Dermis microvascular lymphatic vessel endothelial cell (primary cell): ENCODE results near the gene SMARCD1. TPM values are rescaled to one million over a fixed set of nuclear protein-coding genes. Genes with fewer than 3 reads are reported as not detected.

Experiments used
- DNase-seq, 2 donors: peaks; one replicate each; pipeline versions ENCODE4 v3.0.0 to v3.0.0-alpha.2; 2010; ENCODE audit warnings: low read depth in 2 of 2
- total RNA-seq: library from RNA; depleted of rRNA; stranded (reverse); fragments of >200 nt; gene quantifications from 2 replicates; pipeline ENCODE4 v1.2.1, GENCODE V29; 2014

SMARCD1 gene
- total RNA-seq, 1 donor from 2014 or later: 46.6 TPM

- DNase-seq: no peak
Observed at GRCh38 chr12:50104417-50105366, 19.6 kb downstream of the SMARCD1 start.

- DNase-seq: no peak
Observed at GRCh38 chr12:50105913-50106450, 20.8 kb downstream of the SMARCD1 start.

- no peak for DNase-seq
Observed at GRCh38 chr12:50106907-50107306, 21.8 kb downstream of the SMARCD1 start.

- DNase-seq: no peak
Observed at GRCh38 chr12:50107416-50108268, 22.5 kb downstream of the SMARCD1 start.

- no peak for DNase-seq
Observed at GRCh38 chr12:50109319-50109718, 24.2 kb downstream of the SMARCD1 start.

- DNase-seq: no peak
Observed at GRCh38 chr12:50110127-50110761, 25.1 kb downstream of the SMARCD1 start.

- no peak for DNase-seq
Observed at GRCh38 chr12:50110762-50111351, 25.7 kb downstream of the SMARCD1 start.

- DNase-seq: no peak
Observed at GRCh38 chr12:50111395-50111692, 26.2 kb downstream of the SMARCD1 start.

GRCh38 chr12:50111693-50112455 lies 26.7 kb downstream of the SMARCD1 start, which contains the start of gene COX14:
COX14 (plus strand) TSS chr12:50112236; CDS start chr12:50120044, 7,808 bp downstream.
- peak; percentile 99 to 100 for DNase-seq

- DNase-seq: no peak
Observed at GRCh38 chr12:50112456-50113218, 27.5 kb downstream of the SMARCD1 start.

- no peak for DNase-seq
Observed at GRCh38 chr12:50117057-50117622, 32.0 kb downstream of the SMARCD1 start.

- DNase-seq: no peak
Observed at GRCh38 chr12:50119387-50119786, 34.2 kb downstream of the SMARCD1 start.

- no peak for DNase-seq
Observed at GRCh38 chr12:50120521-50120920, 35.4 kb downstream of the SMARCD1 start.

- no peak for DNase-seq
Observed at GRCh38 chr12:50120953-50121352, 35.8 kb downstream of the SMARCD1 start.

- DNase-seq: no peak
Observed at GRCh38 chr12:50121641-50122040, 36.5 kb downstream of the SMARCD1 start.

- no peak for DNase-seq
Observed at GRCh38 chr12:50123203-50123602, 38.1 kb downstream of the SMARCD1 start.

GRCh38 chr12:50127546-50127945 lies 42.4 kb downstream of the SMARCD1 start:
- no peak for DNase-seq

GRCh38 chr12:50129290-50129689 lies 44.1 kb downstream of the SMARCD1 start:
- DNase-seq: no peak

- DNase-seq: peak in 1 of 2 donors; percentile 66
Observed at GRCh38 chr12:50132505-50133135, 47.5 kb downstream of the SMARCD1 start.
